ENCODE measurements around the gene MPRIP.

Gene MPRIP

GRCh38 chr17:17067257-17067656 lies 25.0 kb downstream of the MPRIP start:
- TF ChIP-seq CTCF (IDR thresholded peaks at IDR 0.05; ENCODE audit: low read depth, low read length), result no peak
- DNase-seq (ENCODE audit: extremely low read depth, low read depth), result no peak

- TF ChIP-seq CTCF (IDR thresholded peaks at IDR 0.05; ENCODE audit: low read depth, low read length), result no peak
- no peak for DNase-seq (ENCODE audit: extremely low read depth, low read depth)
These were observed 27.6 kb downstream of the MPRIP start for GRCh38 chr17:17069849-17070248.

GRCh38 chr17:17070931-17071330 lies 28.7 kb downstream of the MPRIP start:
- no peak for DNase-seq (ENCODE audit: extremely low read depth, low read depth)
- TF ChIP-seq CTCF (IDR thresholded peaks at IDR 0.05; ENCODE audit: low read depth, low read length), result no peak

- no peak for TF ChIP-seq CTCF (IDR thresholded peaks at IDR 0.05; ENCODE audit: low read depth, low read length)
- DNase-seq (ENCODE audit: extremely low read depth, low read depth), result no peak
These were observed 29.5 kb downstream of the MPRIP start for GRCh38 chr17:17071531-17072360.

- no peak for TF ChIP-seq CTCF (IDR thresholded peaks at IDR 0.05; ENCODE audit: low read depth, low read length)
These were observed 30.3 kb downstream of the MPRIP start for GRCh38 chr17:17072546-17072945.

GRCh38 chr17:17073030-17073564 lies 30.8 kb downstream of the MPRIP start:
- no peak for TF ChIP-seq CTCF (IDR thresholded peaks at IDR 0.05; ENCODE audit: low read depth, low read length)
- DNase-seq (ENCODE audit: extremely low read depth, low read depth), result no peak

More at GRCh38 chr17:17072546-17072945, 30.3 kb downstream of the MPRIP start:
- DNase-seq (ENCODE audit: extremely low read depth, low read depth), result no peak

- no peak for DNase-seq (ENCODE audit: extremely low read depth, low read depth)
These were observed 31.5 kb downstream of the MPRIP start for GRCh38 chr17:17073581-17074403.

More at GRCh38 chr17:17073581-17074403, 31.5 kb downstream of the MPRIP start:
- no peak for TF ChIP-seq CTCF (IDR thresholded peaks at IDR 0.05; ENCODE audit: low read depth, low read length)

All from AG09319 (cell line).